GM19452 (cell line): Measurements from ENCODE around the gene BRD3OS.

Experiments
- ATAC-seq: cut with Tn5 transposase; IDR thresholded peaks from one replicate; pipeline ENCODE4 v1.9.1; 2021; ENCODE audit not compliant: unreplicated experiment

The BRD3OS gene, protein sequence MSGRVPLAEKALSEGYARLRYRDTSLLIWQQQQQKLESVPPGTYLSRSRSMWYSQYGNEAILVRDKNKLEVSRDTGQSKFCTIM

DNA sequence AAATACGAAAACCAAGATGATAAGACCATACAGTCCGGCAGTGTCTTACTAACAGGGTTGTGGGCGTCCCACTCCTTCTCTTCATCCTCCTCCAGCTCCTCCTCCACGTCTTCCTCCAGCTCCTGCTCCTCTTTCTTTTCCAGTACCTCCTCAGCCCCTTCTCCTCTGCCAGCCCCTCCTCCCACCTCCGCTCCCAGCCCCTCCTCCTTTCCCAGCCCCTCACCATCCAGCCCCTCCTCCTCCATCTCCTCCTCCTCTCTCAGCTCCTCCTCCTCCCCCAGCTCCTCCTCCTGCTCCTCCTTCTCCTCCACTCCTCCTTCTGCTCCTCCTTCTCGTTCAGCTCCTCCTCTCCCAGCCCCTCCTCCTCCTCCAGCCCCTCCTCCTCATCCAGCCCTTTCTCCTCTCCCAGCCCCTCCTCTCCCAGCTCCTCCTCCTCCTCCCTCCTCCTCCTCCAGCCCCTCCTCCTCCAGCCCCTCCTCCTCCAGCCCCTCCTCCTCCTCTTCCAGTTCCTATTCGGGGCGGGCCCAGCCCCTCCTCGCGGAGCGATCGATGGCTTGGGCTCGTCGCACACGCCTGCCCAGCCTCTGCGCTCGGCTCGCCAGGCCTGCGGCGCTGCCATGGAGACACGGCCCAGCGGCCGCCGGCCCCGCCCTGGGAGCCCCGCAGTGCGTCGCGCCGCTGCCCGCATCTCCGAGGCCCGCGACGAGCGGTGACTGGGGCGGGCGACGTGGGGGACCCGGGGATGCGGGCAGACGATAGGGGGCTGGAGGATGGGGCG, at the start of gene BRD3OS:
Gene BRD3OS (plus strand): TSS at position 654 of the 778 bp plus-strand sequence. CDS start 1,267 bp downstream, outside the sequence.
- peak; percentile 85 for ATAC-seq

DNA sequence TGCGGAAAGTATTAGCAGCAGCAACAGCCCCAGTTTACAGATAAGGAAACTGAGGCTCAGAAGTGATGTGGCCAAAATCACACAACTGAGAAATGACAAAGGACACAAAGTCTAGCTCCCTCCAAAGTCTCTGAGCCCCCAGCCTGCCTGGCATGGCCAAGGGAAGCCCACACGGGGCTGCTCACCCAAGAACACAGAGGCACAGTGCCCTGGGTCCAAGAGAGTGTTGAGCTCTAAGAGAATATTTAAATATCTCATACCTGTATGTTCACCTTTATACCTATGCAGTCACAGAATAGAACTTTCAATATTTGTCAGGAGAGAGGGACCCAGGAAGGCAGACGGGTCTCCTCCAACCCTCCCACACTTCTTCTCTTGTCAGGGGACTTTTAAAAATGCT, 49.8 kb upstream of the BRD3OS start:
- ATAC-seq = no peak

DNA sequence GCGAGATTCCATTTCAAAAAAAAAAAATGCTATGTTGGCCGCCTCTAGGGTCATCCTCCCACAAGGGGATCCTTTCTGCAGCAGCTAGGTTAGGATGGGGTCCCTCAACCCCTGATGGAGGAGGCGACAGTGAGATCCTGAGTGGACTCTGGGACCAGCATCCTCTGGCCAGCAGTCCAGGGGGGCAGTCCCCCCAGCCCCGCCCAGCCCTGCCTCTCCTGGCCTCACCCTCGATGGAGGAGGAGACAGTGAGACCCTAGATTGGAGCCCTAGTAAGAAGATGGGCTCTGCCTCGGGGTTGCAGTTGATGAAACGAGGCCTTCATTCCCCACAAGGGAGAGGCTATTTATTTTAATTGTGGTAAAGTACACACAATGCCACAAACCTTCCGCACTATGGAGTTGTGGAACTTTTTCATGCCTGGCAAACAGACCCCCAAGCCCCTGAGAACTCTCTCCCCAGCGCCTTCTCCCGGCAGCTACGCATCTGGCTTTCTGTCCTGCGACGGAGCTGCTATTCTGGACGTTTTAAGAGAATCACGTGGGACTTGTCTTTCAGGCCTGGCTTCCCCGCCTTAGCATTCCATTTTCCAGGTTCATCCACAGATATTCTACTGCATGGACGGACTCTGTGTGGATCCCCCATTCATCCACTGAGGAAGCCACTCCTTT, 49.0 kb upstream of the BRD3OS start:
- ATAC-seq = no peak

DNA sequence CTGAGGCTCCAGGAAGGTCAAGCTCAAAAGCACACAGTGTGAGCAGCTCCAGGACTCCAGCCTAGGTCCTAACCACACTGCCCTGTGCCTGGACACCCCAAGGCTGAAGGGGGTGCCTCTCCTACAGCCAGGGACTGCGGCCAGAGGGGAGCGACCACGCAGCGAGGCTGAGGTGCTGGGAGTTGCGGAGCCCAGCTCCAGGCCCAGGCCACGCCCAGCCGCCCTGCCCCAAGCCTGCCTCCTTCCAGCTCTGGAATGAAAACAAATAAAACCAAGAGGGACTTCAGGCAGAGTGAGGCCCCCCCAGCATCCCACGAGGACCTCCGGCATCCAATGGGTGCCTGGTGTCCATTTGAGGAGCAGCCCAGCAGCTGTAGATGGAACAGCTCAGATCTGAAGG, 48.4 kb upstream of the BRD3OS start:
- no peak for ATAC-seq

DNA sequence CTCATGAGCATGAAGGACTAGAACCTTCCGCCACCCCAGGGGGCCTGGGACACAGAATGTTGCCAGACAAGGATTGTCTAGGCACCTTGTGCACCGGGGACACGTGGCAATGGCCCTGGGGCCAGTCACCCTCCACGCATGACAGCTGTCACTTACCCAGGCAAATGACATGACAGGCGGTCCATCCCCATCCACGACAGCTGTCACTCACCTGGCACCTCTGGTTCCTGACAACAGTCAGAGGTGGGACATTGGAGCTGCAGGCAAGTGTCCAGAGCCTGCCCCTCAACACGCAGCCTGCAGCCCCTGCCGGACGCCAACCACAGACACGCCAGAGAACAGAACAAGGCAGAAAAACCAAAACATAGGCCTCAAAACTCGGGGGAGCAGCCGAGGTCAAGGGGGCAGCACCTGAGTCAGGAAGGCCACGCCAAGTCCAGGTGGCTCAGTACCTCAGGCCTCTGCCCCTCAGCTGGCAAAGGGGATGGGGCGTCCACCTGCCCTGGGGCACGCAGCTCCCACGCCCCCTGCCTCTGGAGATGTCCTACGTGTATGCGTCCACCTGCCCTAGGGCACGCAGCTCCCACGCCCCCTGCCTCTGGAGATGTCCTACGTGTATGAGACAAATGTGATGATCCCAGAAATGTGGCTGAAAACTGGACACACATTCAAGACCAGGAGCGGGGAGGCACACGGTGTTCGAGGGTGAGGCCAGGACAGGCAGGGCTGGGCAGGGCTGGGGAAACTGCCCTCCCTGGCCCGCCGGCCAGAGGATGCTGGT, 47.7 kb upstream of the BRD3OS start:
- no peak for ATAC-seq

DNA sequence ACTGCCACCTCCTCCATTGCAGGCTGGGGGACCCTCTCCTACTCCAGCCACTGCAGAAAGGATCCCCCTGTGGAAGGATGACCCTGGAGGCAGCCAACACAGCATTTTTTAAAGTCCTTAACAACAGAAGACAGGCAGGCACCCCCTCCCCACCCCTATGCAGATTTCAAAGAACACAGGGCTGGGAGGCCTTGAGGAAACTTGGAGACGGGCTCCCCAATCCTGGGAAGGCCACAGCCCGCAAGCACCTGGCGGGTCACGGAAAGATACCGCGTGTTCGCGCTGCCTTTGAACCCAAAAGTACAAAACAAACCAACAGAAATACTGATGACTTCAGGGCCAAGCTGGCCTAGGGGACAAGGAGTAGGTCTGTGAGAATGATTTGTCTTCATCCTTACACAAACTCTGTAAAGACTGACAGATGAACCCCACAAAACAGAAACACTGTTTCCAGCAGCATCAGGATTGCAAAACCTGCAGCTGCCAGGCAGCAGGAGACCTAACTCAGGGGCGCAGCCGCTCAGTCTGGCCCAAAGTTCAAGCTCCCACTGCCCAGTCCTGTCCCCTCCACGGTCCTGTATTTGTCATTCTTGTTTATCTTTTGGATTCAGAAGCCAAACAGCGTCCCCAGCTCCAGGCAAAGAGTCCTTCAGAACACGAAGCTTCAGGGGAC, 46.9 kb upstream of the BRD3OS start:
- ATAC-seq = no peak

DNA sequence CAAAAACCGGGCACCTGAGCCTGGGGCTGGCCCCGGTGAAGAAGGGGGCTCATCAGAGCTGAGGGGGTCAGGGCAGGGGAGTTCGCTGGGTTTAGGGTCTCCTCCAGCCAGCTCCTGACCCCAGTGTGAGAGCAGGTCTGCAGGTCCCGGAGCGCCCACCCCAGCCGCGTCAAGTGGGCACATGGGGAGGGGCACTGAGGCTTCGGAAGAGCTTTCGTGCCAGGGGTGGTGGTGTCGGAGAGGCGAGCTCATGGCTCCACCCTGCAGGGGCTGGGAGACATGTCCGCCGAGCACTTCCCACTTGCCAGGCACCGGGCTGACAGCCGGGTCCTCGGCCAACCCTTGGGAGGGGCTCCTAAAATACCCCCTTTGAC, 46.4 kb upstream of the BRD3OS start:
- no peak for ATAC-seq

DNA sequence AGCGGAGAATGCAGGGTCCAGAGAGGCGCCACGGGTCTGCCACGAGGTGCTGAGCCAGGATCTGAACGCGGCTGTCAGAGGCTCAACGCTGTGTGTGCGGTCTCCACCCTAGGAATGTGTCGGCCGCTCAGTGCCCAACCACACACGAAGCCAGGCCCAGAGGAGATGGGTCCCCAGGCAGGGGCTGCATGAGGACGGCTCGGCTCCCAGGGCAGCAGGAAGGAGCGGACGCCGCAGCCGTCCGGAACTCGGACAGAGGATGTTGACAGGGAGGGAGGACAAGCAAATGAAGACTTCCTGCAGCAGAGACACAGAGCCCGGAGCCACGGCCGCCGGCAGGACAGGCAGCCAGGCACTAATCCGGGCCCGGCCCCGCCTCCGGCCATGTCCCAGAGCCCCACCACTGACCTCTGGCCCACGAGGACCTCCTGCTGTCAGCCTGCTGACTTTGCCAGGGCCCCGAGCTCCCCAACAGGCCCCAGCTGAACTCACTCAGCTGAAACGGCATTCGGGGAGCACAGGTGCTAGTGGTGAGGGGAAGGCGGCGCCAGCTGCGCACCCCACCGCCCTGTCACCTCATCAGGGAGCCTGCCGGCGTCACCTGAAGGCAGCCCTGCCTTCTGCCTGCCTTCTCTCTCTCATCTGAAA, 45.9 kb upstream of the BRD3OS start:
- peak; percentile 66 for ATAC-seq

DNA sequence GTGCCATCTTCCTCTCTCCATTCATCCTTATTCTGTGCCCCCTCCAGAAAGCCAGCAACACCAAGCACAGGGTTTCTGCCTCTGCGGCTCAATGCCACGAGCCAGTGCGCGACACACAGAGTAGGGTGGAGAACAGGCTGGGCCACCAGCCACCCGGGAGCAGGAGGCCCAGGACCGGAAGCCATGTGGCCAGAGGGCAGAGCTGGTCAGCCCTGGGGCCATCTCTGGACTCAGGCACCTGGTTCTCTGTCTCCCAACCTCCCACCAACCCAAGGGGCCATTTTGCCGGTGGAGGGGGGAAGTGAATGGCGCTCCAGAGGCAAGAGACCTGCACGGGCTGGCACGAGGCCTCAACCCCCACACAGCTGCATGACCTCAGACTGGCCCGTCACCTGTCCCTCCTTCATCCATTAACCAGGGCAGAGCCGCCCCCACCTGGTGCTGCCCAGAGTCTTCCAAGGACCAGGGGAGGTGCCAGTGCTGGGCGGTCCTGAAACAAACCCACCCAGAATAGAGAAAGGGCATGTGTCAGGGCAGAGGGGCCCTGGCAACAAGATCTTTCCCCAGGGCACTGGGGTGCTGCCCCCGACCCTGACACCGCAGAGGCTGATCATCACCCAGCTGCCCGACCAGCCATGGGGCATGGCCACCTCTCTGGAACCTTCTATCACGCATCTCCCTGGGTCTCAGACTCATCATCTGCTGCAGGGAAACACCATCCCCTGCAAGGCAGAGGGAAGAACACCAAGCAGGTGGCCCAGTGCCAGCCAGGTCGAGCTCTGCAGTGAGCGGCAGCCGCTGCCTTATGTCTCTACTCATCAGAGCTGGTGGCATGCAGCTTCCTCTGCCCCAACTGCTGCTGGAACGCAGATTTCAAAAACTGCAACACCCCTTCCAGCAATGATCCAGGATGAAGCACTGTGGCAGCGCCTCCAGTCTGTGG, 45.1 kb upstream of the BRD3OS start:
- ATAC-seq = no peak

DNA sequence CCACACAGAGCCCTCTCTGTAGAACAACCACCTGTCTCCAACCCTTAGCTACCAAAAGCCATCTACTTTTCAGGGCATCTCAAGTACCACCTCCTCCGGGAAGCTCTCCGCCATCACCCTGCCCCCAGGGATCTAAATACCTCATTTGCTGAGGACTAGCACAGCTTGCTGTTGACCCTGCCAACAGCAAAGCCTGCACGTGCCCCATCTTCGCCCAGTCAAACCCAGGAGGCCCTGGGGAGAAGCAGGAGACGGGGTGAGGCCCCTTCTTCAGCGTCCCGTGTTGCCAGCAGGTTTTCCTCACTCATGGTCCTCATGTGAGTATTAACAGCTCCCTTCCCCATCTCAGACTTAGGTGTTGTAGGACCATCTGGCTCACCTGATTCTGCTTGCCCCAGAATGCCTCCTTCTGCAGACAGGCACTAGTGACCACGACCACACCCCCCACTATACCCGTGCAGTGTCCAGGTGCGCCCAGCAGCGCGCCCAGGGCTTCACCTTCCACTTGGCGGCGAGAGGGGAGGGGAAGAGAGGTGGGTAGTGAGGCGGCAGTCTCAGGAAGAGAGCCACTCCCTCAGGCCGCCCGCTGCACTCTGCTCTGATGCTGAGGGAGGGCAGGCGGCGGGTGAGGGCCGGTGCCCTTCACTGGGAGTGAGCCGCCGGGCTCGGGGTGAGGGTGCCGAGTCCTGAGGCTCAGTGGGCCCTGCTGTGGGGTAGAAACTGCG, 44.3 kb upstream of the BRD3OS start:
- no peak for ATAC-seq

DNA sequence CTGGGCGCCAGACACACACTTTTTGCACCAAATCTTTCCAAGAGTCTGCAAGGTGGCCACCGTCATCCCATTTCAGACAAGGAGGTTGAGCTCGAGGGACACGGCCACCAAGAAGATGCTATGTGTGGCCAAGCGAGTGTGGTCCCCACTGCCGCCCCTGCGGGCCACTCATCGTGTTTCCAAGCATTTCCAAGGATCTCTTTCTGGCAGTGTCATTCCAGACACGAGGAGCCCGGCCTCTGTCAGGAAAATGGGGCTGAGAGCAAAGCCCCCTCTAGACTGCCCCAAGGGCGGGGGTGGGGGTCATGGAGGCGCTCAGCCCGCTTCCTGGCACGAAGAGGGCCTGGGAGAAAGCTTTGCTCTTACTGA, 43.7 kb upstream of the BRD3OS start:
- no peak for ATAC-seq

DNA sequence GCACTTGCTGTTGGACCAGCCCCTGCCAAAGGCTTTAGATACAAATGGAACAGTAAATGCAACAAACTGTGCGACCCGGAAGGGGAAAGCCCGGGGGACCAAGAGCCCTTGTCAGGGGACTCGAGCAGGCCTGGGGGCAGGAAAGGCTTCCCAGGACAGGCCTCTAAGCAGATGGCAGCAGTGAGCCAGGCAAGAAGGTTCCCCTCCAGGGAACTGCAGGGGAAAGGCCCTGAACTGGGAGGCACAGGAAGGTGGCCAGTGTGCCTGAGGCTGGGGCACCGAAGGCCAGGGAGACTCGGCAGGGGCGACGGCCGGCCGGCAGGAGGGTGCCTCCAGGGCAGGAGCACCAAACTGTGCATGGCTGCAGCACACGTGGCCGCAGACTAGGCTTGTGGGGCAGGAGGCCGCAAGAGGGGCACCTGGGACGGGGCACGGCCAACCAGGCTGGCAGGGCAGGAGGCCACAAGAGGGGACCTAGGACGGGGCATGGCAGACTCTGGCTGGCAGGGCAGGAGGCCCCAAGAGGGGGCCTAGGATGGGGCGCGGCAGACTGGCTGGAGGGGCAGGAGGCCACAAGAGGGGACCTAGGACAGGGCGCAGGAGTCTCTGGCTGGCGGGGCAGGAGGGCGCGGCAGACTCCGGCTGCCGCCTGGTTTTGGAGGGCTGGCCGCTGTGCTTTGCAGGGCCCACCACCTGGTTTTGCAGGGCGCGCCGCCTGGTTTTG, 43.2 kb upstream of the BRD3OS start:
- no peak for ATAC-seq

DNA sequence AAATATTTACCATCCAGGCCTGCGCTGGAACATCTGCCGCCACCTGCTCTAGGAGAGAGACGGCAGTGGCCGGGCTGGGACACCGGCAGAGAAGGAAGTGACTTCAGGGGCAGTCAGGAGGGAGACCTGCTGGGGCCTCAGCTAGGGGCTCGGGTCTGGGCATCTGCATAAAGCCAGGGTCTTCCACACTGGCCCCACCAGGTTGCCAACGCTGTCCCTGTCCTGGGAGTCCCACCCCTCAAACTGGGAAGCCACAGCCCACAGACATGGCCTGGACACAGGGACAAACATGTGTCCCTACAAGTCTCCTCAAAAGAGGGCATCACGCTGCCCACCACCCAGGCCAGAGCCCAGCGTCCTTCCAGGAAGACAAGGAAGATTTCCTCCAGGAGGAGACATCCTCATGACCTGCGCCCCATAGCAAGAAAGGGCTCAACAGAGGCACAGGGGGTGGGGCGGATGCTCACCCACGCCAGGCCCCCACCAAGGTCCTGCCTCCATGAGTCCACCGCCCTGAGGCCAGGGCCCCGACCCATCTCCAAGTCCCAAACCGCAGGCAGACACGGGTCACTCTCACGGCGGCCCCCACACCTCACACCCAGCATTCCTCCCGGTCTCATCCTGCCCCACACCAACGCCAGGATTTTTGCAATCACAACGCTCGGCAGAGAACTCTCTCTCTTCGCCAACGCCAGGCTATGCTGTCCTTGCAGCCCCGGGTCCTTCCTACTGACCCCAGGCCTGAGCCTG, 42.1 kb upstream of the BRD3OS start:
- no peak for ATAC-seq

DNA sequence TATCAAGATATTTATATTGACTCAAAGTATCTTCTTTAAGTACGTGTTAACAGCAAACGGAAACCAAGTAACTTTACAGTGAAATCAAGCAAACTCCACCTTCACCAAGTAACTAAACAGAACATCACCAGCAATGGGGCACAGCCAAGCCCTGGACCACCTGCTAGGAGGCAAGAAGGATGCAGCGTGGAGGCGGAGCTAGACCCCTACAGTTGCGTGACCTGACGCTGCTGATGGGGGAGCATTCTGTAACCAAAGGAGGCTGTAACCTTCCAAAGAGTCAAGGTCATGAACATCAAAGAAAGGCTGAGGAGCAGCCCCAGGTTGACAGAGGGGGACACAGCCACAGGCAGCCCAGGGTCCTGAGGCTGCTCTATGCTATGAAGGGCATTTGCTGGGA, 39.2 kb upstream of the BRD3OS start:
- no peak for ATAC-seq

DNA sequence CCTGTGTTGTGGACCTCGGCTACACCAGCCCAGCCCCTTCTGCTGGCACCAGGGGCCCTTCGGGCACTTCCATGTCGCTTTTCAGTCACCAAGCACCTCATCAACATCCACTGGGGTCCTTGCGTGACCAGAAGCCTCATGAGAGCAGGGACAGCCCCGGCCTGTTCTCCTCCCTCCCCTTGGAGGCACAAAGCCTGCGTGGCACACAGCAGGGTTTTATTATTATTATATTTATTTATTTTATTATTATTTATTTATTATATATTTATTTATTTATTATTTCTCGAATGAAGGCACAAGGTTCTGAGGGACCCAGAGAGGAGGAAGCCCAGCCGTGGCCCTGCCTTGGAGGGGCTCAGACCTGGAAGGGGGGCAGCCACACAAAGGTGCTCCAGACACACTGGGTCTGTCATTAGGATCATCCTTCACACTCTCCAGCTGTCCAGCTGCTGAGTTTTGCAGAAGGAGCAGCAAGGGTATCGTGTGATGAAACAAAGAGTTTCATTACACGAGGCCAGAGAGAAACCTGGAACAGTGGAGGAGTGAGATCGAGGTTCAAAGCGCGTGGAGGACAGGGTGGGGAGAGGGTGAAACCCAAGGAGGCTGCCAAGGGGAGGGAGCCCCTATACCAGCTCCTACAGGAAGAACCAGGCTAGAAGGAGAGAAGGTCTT, 38.4 kb upstream of the BRD3OS start:
- no peak for ATAC-seq

DNA sequence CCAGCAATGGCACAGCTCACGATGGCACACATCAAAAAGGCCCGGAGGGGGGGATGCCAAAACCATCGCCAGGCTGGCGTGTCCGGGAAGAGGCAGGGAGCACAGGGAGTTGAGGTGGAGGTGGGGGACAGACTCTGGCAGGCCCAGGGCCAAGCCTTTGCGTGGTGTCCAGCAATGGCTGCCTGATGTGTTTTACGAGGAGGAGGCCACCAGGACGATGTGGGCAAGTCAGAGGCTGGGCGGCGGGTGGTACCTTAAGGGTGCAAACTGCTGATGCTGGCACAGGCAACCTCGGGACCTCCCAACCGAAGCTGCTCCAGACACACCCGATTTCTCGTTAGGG, 37.9 kb upstream of the BRD3OS start:
- no peak for ATAC-seq
